ENCODE results near the gene OSBPL10.

- TF ChIP-seq EZH2 (IDR thresholded peaks at IDR 0.05; ENCODE audit: insufficient read depth, poor library complexity, severe bottlenecking) (no peak), EZH2phosphoT487 (IDR thresholded peaks at IDR 0.05; ENCODE audit: insufficient read depth, low read depth) (no peak)
Measured at GRCh38 chr3:31693346-31693745, 287.7 kb downstream of the OSBPL10 start.

All from GM23248 (cell line).